PFSK-1 (cell line): ENCODE results near the gene DMBX1.

ENCODE experiments used
- POLR2AphosphoS5 ChIP-seq: IDR thresholded peaks from 2 replicates; pipeline ENCODE4 v1.6.1; 2012; ENCODE audit warnings: low read depth, mild to moderate bottlenecking, control low read depth, low read length, moderate library complexity
- REST ChIP-seq, 2 experiments: IDR thresholded peaks; 2 replicates each; pipeline versions ENCODE4 v1.6.1 to v1.8.0; 2011 to 2012; ENCODE audit warnings: low read depth in 2 of 2, low read length in 2 of 2, control low read depth in 1 of 2, inconsistent platforms in 1 of 2, mild to moderate bottlenecking in 1 of 2, moderate library complexity in 1 of 2; ENCODE audit not compliant: insufficient read depth in 1 of 2
- SIN3A ChIP-seq: IDR thresholded peaks from 2 replicates; pipeline ENCODE4 v1.6.1; 2012; ENCODE audit warnings: mild to moderate bottlenecking, low read length, moderate library complexity, borderline replicate concordance; ENCODE audit not compliant: insufficient read depth
- TAF1 ChIP-seq: IDR thresholded peaks from 2 replicates; pipeline ENCODE4 v1.6.1; 2012; ENCODE audit warnings: low read length, control low read depth, borderline replicate concordance; ENCODE audit not compliant: insufficient read depth

GRCh38 chr1:46461017-46461808 is 28.4 kb upstream of the DMBX1 start:
- TF ChIP-seq TAF1 (no peak), POLR2AphosphoS5 (no peak), REST (IDR thresholded peaks at IDR 0.05; ENCODE audit: insufficient read depth in 1 of 2, low read depth in 2 of 2, low read length in 2 of 2) (no peak), SIN3A (no peak)
